HG03039 (cell line): Measurements from ENCODE around the gene RPS6KA2.
"Not testable (repeated sequence)": the region's sequence is repeated elsewhere in the genome, so short reads cannot be mapped to it uniquely, and the experiment has no call there.

Experiments
- ATAC-seq: cut with Tn5 transposase; IDR thresholded peaks from one replicate; pipeline ENCODE4 v1.9.1; 2021; ENCODE audit warnings: mild to moderate bottlenecking, moderate library complexity; ENCODE audit not compliant: unreplicated experiment

The RPS6KA2 gene

DNA sequence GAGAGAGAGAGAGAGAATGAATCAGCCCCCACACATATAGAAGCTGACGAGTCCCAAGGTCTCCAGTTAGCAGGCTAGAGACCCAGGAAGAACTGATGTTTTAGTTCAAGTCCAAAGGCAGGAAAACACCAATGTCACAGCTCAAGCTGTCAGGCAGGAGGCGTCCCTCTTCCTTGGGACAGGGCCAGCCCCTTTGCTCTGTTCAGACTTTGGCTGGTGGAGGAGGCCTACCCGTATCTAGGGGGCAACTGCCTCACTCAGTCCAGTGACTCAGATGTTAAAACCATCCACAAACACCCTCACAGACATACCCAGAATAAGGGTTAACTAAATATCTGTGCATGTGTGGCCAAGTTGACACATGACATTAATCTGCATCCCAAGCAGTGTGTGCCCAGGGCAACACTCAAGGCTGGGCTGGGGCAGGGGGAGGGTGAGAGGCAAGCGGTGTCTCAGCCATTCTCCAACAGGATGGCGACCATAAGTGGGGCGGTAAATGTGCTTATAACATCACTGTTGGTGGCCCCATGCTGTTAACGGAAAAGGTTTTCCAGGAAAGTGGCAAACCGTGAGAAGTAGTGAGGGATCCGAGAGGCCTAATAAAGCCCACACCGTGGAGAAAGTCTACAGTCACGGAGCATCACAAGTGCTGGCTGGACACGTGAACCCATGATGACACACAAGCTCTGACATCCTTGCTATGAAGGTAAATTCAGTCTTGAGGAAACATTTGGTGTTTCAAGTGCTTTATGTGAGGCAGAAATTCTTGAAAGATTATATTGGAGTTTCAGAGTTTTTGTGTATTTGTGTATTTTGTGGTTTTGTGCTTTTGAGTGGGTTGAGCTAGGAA lies 68.7 kb downstream of the RPS6KA2 start:
- no peak for ATAC-seq

DNA sequence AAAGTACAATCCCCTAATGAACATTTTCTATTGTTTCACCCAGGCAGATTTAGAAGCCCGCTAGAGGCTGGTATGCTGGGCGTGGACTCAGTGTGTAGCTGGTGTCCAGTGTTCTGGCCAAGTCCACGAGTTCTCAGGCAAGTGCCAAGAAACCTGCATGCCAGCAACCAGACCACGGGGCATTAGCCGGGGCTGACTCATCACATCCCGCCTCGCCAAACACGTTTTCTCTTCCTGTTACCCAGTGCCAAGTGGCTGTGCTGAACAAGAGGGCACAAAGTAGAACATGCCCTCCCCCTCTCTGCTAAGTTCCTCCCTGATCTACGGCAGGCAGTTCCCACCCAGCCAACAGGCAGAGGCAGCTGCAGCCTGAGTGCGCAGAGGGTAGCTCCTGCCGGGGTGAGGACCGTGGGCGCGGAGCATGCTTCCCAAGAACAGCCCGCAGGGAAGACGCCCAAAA lies 70.2 kb downstream of the RPS6KA2 start:
- no peak for ATAC-seq

DNA sequence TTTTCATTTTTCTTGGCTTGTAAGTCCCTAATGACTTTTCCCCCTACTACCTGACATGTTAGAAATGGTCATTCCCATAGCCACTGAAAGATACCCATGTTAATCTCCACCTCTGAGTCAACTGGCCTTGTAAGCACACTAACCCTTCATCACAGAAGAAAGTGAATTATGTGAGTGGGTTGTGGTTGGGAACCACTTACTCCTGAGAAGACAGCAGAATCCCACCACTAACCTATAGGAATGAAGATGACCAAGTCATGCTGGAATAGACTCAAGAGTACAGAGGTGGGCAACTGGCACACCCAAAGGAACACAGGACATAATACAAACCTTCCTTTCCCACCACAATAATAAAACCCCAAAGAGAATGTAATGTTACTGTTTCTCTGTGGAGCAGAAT lies 70.7 kb downstream of the RPS6KA2 start:
- ATAC-seq: no peak

DNA sequence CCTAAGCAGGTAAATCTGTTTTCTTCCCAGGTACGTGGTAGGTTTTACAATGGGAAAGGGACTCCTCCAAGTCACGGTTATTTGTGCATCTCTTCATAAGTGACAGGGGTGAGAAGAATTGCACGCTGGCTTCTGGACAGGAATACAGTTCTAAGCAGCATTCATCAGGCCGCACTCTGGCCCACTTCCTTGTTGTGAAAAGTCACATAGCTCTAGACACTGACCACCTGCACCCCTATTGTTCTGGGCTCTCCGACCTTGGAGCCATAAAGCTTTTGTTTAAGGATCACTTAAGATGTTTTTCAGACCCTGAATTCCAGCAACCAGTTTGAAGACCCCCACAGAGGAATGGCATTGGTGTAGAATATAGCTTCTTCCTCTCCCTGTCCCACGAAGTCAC lies 72.0 kb downstream of the RPS6KA2 start:
- no peak for ATAC-seq

DNA sequence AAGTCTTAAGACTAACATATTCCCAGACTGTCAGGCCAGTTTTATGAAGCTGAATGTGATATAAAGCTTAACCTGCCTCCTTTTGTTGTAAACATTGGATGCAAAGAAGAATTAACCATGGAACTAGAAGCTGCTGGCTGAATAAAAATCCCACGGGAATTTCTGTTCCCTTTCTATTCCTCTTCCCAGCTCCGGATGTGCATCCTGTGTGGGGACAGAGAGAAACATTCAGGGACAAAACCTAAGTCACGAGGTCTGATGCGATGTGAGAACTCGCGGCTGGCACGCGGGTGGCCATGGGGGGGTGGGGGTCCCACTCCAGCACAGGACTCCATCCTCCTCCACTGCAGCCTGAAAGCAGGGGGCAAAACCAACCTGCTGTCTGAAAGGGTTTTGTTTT lies 72.7 kb downstream of the RPS6KA2 start:
- no peak for ATAC-seq

DNA sequence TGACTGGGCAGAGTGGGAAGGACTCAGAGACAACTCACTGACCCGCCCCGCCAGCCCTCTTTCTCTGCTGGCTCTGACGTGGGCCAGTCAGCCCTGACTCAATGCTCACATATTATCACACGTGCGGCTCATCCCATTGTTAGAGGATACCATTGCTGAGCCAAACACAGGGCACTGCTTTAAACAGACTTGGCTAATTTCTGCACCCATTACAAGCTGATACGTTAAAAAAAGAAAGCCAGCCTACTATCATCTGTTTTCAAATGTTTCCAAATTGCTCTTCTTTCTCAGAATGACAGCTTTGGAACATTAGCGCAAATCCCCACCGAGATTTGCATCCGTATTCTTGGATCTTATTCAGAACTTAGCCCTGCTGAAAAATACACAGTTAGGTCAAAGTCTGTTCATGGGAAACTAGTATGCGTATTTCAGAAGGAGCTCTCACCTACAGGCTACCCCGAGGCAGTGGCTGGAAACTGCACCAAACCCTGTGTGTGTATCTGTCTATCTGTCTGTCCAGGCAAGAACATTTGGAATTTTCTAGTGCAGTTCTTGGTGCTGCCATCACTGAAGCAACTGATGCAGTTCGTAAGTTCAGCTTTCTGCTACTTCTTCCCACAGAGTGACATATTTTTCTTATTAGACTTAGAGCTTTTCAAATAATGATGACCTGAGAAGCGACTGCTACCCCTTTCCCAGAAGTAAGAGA lies 73.3 kb downstream of the RPS6KA2 start:
- ATAC-seq: no peak

DNA sequence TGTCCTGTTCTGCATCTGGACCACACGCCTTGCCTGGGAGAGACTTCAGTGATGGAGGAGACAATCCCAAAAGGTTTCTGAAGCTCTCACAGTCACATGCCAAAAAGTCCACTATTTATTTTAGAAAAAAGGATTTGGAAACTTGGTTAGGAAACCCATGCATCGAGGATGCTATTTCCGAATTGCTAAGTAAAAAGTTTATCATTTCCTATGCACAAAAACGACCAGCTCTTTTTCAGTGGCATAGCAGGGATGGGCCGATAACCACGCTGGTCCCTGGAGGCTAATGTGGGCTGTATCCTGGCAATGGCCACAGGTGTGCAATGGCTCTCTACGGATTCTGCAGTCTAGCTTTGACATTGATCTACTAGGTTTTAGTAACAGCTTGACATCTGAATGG lies 74.5 kb downstream of the RPS6KA2 start:
- no peak for ATAC-seq

DNA sequence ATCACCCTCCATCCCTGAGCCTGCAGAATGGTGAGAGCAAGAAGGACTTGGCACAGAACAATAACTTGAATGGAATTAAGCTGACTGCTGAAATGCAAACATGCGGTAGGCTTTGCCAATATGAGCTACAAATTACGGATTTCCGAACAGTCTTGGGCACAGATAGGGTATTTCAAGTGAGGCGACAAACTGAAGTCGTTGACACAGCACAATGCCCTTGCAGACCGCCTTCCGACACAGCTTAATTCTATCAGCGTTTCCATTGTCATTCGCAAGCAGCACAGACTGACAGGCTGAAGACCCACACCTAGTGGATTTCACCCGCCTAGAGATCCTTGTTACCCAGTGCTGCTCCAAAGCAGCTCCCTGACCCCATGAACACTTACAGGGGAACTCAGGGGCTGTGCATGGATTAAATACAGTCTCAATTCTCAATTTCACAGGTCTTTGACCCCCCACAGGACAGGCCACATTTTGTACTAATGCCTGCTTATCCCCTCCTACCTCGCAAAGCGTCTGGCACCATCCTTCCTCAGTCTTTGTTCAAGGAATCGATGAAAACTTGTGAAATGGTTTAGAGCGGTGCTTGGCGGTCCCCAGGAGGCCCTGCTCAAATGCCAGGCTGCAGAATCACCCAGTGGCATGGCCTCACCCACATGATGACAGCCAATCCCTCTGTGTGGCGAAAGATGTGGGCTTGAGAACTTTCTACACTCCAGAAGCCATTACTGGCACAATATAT lies 75.1 kb downstream of the RPS6KA2 start:
- ATAC-seq: no peak

DNA sequence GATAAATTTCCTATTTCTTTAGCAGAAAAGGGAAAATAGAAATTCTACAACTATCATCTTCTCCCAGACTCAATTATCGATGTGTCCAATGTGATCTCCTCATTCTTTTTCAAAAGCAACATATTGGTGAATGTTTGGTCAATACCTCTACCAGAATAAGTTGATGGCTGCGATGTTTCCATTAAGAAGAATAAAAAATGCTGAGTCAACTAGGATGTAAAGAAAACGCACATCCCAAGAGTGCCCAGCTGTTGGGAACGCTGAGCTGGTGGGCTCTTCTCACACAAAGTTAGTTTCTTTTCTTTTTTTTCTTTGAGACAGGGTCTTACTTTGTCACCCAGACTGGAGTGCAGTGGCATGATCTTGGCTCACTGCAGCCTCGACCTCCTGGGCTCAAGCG lies 80.4 kb downstream of the RPS6KA2 start:
- no peak for ATAC-seq

DNA sequence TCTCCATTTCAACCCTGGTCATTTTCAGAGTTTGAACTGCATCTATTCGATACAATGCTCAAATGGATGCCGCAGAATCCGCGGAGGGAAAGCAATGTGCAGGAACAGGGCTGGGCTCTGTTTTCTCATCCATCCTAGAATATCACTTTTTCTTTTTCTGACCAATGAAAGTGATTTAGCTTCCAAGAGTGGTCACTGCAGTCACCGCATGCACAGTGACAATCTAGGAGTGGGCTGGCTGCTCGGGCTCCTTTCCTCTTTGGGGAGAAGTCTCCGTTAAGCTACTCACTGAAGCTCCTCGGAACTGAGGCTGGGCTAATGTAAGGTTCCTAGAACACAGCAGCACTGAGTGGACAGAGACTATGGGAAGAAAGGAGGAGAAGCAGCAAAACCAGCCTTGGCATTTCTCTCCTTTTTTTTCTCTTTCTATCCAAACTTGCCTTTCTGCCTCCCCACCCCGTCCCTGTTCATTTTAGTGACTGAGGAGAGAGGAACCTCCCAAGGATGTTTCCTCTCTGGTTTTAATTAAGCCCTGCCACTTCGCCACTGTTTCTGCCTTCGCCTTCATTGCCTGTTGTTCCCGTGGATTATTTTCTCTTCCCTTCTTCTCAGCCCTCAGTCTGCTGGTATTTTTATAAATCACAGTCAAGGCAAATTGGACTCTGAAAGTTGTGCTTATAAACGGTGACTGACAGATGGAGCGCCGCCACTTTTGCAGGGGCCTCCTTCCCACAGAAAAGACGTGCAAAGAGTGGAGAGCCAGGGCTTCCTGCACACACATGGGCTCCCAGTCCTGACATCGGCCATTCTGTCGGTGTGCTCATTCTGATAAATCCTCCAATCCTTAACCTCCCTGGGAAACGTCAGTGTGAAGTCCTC lies 81.7 kb downstream of the RPS6KA2 start:
- no peak for ATAC-seq

DNA sequence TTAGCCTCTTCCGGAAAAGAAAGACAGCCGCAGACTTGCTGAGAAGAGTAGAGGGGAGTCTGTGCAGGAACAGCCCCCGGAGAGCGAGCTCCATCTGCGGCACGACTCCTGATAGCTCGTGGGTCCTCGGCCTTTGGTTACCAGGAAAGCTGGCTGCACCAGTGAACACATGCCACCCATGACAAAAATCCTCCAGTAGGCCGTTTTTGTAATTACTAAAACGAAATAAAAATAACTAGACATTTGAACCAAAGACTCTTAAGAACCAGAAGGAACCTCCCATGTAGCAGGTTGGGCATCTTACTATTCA lies 82.8 kb downstream of the RPS6KA2 start:
- ATAC-seq: no peak

DNA sequence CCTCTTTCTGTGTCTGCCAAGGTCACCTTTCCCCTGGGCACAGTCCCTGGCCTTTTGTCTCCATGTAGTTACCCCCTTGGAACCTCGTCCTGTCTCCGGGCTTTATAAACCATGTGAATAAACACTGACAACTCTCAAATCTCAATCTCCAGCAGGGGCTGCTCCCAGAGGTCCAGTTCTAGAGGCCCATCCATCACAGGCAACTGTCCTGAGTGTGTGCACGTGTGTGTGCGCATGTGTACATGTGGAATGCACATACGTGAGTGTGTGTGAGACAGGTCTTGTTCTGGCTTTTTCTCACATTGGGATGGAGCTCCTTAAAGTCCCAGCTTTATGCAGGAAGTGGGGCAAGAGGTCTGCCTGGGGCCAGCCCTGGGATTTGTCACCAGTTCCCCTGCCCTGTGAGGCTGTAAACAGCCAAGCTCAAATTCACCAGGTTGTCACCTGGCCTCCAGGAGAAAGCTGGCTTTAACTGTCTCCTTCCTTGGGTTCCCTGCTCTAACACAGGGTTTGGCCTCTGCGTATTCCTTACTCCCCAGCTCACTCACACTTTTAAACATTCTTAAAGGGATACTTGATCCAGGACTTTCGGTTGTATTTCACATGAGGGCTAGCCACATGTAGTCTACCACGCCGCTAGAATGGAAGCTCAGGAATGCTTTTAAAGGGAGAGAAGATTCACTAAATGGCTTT lies 83.3 kb downstream of the RPS6KA2 start:
- no peak for ATAC-seq

DNA sequence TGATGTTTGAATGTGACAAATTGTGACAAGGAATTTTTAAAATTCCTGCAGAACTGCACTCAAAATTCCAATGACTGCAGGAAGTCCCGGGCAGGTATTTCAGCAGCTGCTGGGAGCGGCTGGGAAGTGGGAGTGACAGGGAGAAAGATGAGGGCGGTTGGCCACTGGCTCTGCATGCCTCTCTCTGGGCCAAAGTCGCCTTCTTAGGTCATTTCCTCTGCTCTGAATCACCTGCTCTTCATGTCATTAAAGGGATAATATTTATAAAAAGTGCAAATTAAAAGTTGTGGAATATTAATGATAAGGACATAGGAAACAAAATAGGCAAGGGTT lies 84.5 kb downstream of the RPS6KA2 start:
- no peak for ATAC-seq

DNA sequence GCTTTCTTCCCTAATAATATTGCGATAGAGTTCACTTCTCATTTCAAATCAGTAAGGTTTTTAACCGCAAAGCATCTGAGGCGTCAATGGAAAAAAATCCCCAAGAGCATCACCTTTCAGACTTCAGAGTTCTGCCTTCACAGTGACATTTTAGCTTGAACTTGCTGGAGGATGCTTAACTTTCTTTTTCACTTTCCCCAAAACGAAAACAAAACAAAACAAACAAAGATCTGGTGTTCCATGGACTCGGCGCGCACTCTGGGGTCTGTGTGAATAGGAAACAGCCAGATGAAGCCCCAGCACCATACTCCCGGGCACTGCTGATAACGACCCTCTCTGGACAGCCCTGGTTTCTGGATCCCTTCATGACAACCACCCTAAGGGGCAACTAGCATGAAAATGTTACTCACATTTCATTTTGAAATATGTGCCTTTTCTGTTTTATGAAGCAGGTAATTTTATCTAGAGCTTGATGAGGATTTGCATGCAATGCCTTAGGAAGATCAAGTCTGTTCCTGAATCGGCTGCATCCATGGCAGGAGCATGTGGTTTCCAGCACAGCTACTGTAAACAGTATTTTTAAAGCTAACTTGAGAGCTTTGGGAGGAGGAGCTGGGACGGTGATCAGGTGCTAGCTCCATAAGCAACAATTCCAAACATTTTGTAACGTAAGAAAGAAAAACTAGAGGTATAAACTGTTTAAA lies 85.0 kb downstream of the RPS6KA2 start:
- no peak for ATAC-seq

DNA sequence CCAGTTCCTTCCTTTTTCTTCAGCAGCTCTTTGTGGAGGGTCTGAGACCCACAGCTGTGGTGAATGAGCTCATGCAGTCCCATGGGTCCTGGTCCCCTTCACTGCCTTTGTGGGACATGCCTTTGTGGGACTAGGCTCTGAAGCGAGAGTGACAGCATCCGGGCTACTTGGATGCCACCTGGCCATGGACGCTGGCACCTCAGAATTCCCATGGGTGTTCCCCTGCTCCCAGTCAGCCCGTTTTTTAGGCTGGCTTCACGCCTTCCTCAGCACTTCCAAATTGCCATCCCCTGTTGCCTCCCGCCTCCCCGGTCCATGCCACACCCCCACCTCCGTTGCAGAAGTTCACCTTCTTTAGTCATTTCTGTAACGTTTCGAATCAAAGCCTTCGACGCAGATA lies 85.7 kb downstream of the RPS6KA2 start:
- ATAC-seq: peak; percentile 19

DNA sequence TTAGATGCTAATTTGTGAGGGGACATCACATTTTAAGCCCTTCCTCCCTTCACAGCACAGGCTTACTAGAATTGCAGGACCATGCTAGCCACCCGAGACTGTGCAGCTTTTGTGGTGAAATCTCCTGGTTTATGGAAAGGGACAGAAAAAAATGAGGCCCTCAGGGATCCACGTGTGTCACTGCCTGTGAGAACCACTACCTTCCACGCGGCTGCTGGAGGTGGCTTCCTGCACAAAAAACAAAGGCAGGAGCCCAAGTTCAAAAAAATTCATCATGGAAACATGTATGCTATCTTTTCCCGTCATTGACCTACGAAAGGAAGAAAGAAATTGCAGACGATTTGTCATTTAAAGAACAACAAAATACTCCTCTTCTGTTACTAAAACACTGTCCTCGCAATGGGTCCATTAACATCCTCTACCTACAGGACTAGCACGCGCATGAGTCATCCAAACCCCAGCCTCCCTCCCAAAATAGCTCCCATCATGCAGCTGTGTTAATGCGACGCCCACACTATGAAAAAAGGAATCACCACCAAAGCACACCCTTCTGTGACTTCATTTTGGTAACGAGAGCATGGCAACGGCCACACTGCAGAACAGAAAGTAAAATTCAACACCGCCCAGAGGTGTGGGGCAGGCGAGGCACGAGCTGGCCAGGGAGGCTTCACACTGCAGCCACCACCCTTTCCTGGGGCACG lies 86.3 kb downstream of the RPS6KA2 start:
- ATAC-seq: peak; percentile 90

DNA sequence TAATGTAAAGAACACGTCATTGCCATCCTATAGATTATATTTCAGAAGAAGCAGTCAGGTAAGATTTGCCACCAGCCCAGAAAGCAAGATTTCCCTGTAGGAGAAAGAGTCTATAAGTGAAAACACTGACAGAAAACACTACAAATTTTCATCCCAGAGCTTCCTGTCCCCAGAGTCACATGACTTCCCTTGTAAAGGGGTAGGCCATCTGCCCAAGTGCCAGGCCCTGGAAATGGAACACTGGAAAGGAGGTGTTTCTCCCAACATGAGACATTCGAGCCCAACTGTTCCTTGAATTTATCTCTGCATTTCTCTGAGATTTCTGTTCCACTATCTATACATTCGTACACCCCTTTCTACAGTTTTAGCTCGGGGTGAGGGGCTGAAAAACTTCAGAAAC lies 87.5 kb downstream of the RPS6KA2 start:
- ATAC-seq: no peak

DNA sequence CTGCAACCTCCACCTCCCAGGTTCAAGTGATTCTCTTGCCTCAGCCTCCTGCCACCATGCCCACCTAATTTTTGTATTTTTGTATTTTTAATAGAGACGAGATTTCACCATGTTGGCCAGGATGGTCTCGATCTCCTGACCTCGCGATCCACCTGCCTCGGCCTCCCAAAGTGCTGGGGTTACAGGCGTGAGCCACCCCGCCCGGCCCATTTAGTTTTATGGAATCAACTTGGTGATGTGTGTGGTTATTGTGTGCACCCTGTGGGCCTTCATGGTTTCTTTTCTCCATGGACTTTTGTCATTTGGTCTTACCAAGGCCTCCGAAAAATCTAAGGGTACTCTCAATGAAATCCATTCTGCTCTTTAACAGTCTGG lies 88.1 kb downstream of the RPS6KA2 start:
- not testable (repeated sequence) for ATAC-seq

DNA sequence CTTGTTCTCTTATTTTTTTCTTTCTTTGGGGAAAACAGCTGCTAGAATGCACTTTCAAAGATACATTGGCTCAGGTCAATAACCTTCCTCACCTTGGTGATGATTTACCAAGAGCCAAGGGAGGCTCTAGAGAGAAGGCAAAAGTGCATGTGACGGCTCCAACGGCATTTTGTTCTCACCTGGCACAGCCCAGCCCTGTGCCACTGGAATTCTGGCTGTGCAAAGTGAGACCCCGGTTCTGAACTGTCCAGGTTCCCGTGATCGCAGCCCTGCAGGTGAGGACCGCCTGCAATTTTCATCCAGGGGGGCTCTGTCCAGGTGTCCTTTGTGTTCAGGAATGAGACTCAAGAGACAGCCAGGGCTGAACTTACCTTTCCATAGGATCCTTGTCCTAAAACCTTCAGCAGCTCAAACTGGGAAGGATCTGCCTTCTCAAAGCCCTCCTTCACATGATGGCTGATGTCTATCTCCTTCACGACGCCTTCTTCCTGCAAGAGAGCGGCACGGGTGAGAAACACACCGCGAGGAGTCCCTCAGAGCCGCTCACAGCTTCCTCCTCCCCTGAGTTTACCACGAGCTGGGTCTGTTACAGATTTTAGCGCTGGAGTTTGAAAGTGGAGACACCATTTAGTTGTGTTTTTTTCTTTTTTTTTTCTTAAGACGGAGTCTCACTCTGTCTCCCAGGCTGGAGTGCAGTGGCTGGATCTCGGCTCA lies 88.6 kb downstream of the RPS6KA2 start:
- ATAC-seq: no peak
